Endothelial cell of umbilical vein (primary cell): ENCODE measurements around the gene HOXD4.

ENCODE experiments used
- CTCF ChIP-seq, 2 donors: IDR thresholded peaks; 1 replicate in 1 of 2; 2 replicates in 1 of 2; pipeline ENCODE4 v1.5.1; 2011; ENCODE audit warnings: low read length in 2 of 2, mild to moderate bottlenecking in 2 of 2, moderate library complexity in 2 of 2, control low read depth in 1 of 2, inconsistent platforms in 1 of 2, low read depth in 1 of 2; ENCODE audit not compliant: insufficient read depth in 1 of 2; ENCODE audit errors: extremely low read depth in 1 of 2
- EZH2 ChIP-seq: IDR thresholded peaks from 2 replicates; pipeline ENCODE4 v1.6.1; 2012; ENCODE audit warnings: borderline replicate concordance, low read depth, mild to moderate bottlenecking, moderate library complexity, low read length, inconsistent platforms; ENCODE audit not compliant: severe bottlenecking
- MAX ChIP-seq: IDR thresholded peaks from 2 replicates; pipeline ENCODE4 v1.6.1; 2011; ENCODE audit not compliant: insufficient read depth, insufficient read length
- MYC ChIP-seq: IDR thresholded peaks from one replicate; pipeline ENCODE4 v1.6.1; 2011; ENCODE audit warnings: mild to moderate bottlenecking, low read depth, low read length
- POLR2A ChIP-seq: IDR thresholded peaks from 2 replicates; pipeline ENCODE4 v1.6.1; 2012; ENCODE audit warnings: low read depth, mild to moderate bottlenecking, control low read depth, low read length
- POLR2AphosphoS5 ChIP-seq: IDR thresholded peaks from 2 replicates; pipeline ENCODE4 v1.6.1; 2012; ENCODE audit warnings: low read depth, mild to moderate bottlenecking, control low read depth, low read length, moderate library complexity; ENCODE audit not compliant: insufficient read depth

- TF ChIP-seq CTCF (IDR thresholded peaks at IDR 0.05; ENCODE audit: extremely low read depth in 1 of 2, insufficient read depth in 1 of 2, low read depth in 1 of 2, low read length in 2 of 2), result no peak
- no peak for TF ChIP-seq EZH2
- TF ChIP-seq POLR2A, result no peak
- TF ChIP-seq POLR2AphosphoS5, result no peak
- no peak for TF ChIP-seq MYC
- TF ChIP-seq MAX, result no peak
These were observed 19.4 kb downstream of the HOXD4 start for GRCh38 chr2:176170602-176171305.
